Upper lobe of left lung (tissue), 6 donors: Measurements from ENCODE around the gene MAN2A1. TPM values are rescaled to one million over a fixed set of nuclear protein-coding genes. Genes with fewer than 3 reads are reported as not detected.

Experiments used
- ATAC-seq, 2 donors: fragments of 200-7000 bp; cut with Tn5 transposase; one replicate each; pipeline ENCODE4 v1.9.1; 2022; ENCODE audit warnings: mild to moderate bottlenecking in 2 of 2, moderate library complexity in 2 of 2; ENCODE audit not compliant: low FRiP score in 2 of 2
- DNase-seq, 2 donors: peaks; one replicate each; pipeline ENCODE4 v3.0.0-alpha.2; 2019 to 2020
- H3K27ac ChIP-seq, 4 donors: fragments of 200-600 bp; sonication (generic); one replicate each; pipeline ENCODE4 v1.5.1; 2016 to 2019
- H3K27me3 ChIP-seq, 4 donors: fragments of 200-600 bp; sonication (generic); one replicate each; pipeline ENCODE4 v1.5.1; 2017 to 2019
- H3K36me3 ChIP-seq, 4 donors: fragments of 200-600 bp; sonication (generic); one replicate each; pipeline ENCODE4 v1.5.1; 2016 to 2019
- H3K4me1 ChIP-seq, 4 donors: fragments of 200-600 bp; sonication (generic); one replicate each; pipeline ENCODE4 v1.5.1; 2018 to 2019
- H3K4me3 ChIP-seq, 4 donors: fragments of 200-600 bp; sonication (generic); one replicate each; pipeline ENCODE4 v1.5.1; 2017 to 2019; ENCODE audit warnings: mild to moderate bottlenecking in 2 of 4, moderate library complexity in 1 of 4
- H3K9me3 ChIP-seq, 4 donors: fragments of 200-600 bp; sonication (generic); one replicate each; pipeline ENCODE4 v1.5.1; 2018 to 2019
- CTCF ChIP-seq, 6 experiments: fragments of 450-650 bp in 4 of 6; fragments of 200-600 bp in 2 of 6; sonication (generic) in 2 of 6; IDR thresholded peaks; one replicate each; pipeline ENCODE4 v1.5.1; 2016 to 2019; ENCODE audit warnings: antibody characterized with exemption in 6 of 6
- EP300 ChIP-seq, 4 donors: sonication (generic); formaldehyde crosslinking; IDR thresholded peaks; one replicate each; pipeline ENCODE4 v1.5.1; 2017; ENCODE audit warnings: antibody characterized with exemption in 4 of 4, control low read depth in 2 of 4
- POLR2A ChIP-seq, 4 donors: fragments of 450-650 bp; IDR thresholded peaks; one replicate each; pipeline ENCODE4 v1.5.1; 2016 to 2017; ENCODE audit warnings: antibody characterized with exemption in 4 of 4, mild to moderate bottlenecking in 2 of 4
- POLR2AphosphoS5 ChIP-seq, 2 donors: sonication (generic); formaldehyde crosslinking; IDR thresholded peaks; one replicate each; pipeline ENCODE4 v1.5.1; 2017; ENCODE audit warnings: antibody characterized with exemption in 2 of 2
- WGBS, 2 donors: methylation state at CpG; one replicate each; pipeline ENCODE4 v1.1.5; 2017 to 2018; 5-methylcytosine and 5-hydroxymethylcytosine counted together
- total RNA-seq, 6 donors: library from RNA; depleted of rRNA in 4 of 6; stranded (reverse); fragments of >200 nt in 4 of 6; gene quantifications; one replicate each; pipeline versions ENCODE4 v1.1.0 to v1.2.1, GENCODE V29; 2016 to 2021
- donor health status: DM: no; HTN: no; CAD: no; lungs with moderate emphysema.
- donor health status: DM: no; HTN: yes; CAD: no; lungs with severe emphysema.

MAN2A1 gene
- total RNA-seq, 6 donors from 2014 or later, result 23.0 to 48.2 (median 40.0) TPM

GRCh38 chr5:109701252-109701651 lies 11.5 kb downstream of the MAN2A1 start:
- no peak overlapping the region for H3K27ac ChIP-seq
- TF ChIP-seq POLR2AphosphoS5 (IDR thresholded peaks at IDR 0.05) (no peak), CTCF (IDR thresholded peaks at IDR 0.05) (no peak), EP300 (IDR thresholded peaks at IDR 0.05) (no peak), POLR2A (IDR thresholded peaks at IDR 0.05) (no peak)
- no peaks in the 10 kb centered on the region for H3K9me3 ChIP-seq
- H3K36me3 ChIP-seq, result no peaks in the 10 kb centered on the region
- no peaks in the 10 kb centered on the region for H3K27me3 ChIP-seq
- H3K4me3 ChIP-seq, result no peak overlapping the region
- peaks cover 4 to 21% (median 10%) of the 10 kb centered on the region in 4 donors for H3K4me1 ChIP-seq
- DNase-seq (no peak), ATAC-seq (no peak)
- WGBS, 2 donors, result 91 to 92% methylated on average over 2 of the region's 2 CpGs

- WGBS, 2 donors, result 86 to 95% methylated on average over 2 of the region's 2 CpGs
Measured at GRCh38 chr5:109701792-109702191, 12.1 kb downstream of the MAN2A1 start.

GRCh38 chr5:109703166-109703565 lies 13.4 kb downstream of the MAN2A1 start:
- Histone ChIP-seq H3K4me1 (peaks cover 4 to 14% (median 7%) of the 10 kb centered on the region in 4 donors), H3K27ac (no peak overlapping the region), H3K27me3 (no peaks in the 10 kb centered on the region), H3K36me3 (no peaks in the 10 kb centered on the region), H3K9me3 (no peaks in the 10 kb centered on the region), H3K4me3 (no peak overlapping the region)
- no peak for TF ChIP-seq CTCF (IDR thresholded peaks at IDR 0.05)
- no peak for TF ChIP-seq POLR2A (IDR thresholded peaks at IDR 0.05)
- no peak for TF ChIP-seq POLR2AphosphoS5 (IDR thresholded peaks at IDR 0.05)
- TF ChIP-seq EP300 (IDR thresholded peaks at IDR 0.05), result no peak
- no peak for ATAC-seq
- no peak for DNase-seq

More at GRCh38 chr5:109701792-109702191, 12.1 kb downstream of the MAN2A1 start:
- TF ChIP-seq POLR2A (IDR thresholded peaks at IDR 0.05) (no peak), POLR2AphosphoS5 (IDR thresholded peaks at IDR 0.05) (no peak), CTCF (IDR thresholded peaks at IDR 0.05) (no peak), EP300 (IDR thresholded peaks at IDR 0.05) (no peak)
- peaks cover 4 to 19% (median 10%) of the 10 kb centered on the region in 4 donors for H3K4me1 ChIP-seq
- H3K4me3 ChIP-seq, result no peak overlapping the region
- peak in 1 of 2 donors; percentile 80 for ATAC-seq
- no peak overlapping the region for H3K27ac ChIP-seq
- H3K9me3 ChIP-seq, result no peaks in the 10 kb centered on the region
- H3K27me3 ChIP-seq, result no peaks in the 10 kb centered on the region
- no peak for DNase-seq
- no peaks in the 10 kb centered on the region for H3K36me3 ChIP-seq

GRCh38 chr5:109703829-109704228 lies 14.1 kb downstream of the MAN2A1 start:
- Histone ChIP-seq H3K27ac (no peak overlapping the region), H3K4me1 (peaks cover 4 to 14% (median 7%) of the 10 kb centered on the region in 4 donors), H3K9me3 (no peaks in the 10 kb centered on the region), H3K36me3 (no peaks in the 10 kb centered on the region), H3K4me3 (no peak overlapping the region), H3K27me3 (no peaks in the 10 kb centered on the region)
- TF ChIP-seq POLR2AphosphoS5 (IDR thresholded peaks at IDR 0.05), result no peak
- TF ChIP-seq POLR2A (IDR thresholded peaks at IDR 0.05), result no peak
- no peak for TF ChIP-seq CTCF (IDR thresholded peaks at IDR 0.05)
- TF ChIP-seq EP300 (IDR thresholded peaks at IDR 0.05), result no peak
- DNase-seq (no peak), ATAC-seq (no peak)
- 32 to 56% methylated on average over 1 of the region's 1 CpG for WGBS, 2 donors

- H3K27me3 ChIP-seq, result no peaks in the 10 kb centered on the region
- DNase-seq (no peak), ATAC-seq (no peak)
- H3K4me3 ChIP-seq, result no peak overlapping the region
- no peaks in the 10 kb centered on the region for H3K36me3 ChIP-seq
- TF ChIP-seq CTCF (IDR thresholded peaks at IDR 0.05), result no peak
- TF ChIP-seq POLR2AphosphoS5 (IDR thresholded peaks at IDR 0.05), result no peak
- TF ChIP-seq EP300 (IDR thresholded peaks at IDR 0.05), result no peak
- no peak for TF ChIP-seq POLR2A (IDR thresholded peaks at IDR 0.05)
- H3K9me3 ChIP-seq, result no peaks in the 10 kb centered on the region
- WGBS, 2 donors, result 80 to 84% methylated on average over 10 of the region's 10 CpGs
- H3K27ac ChIP-seq, result no peak overlapping the region
- peaks cover 4 to 14% (median 7%) of the 10 kb centered on the region in 4 donors for H3K4me1 ChIP-seq
Measured at GRCh38 chr5:109704282-109704952, 14.7 kb downstream of the MAN2A1 start.
